IMR-90 (cell line): ENCODE results near the gene BCAS4. TPM values are rescaled to one million over a fixed set of nuclear protein-coding genes. Genes with fewer than 3 reads are reported as not detected.

Experiments used
- ATAC-seq: fragments of 200-7000 bp; cut with Tn5 transposase; 2 replicates; pipeline ENCODE4 v1.9.1; 2020; ENCODE audit warnings: low read depth, mild to moderate bottlenecking, moderate library complexity
- BruUV-seq: library from RNA; stranded (reverse); fragments of 400-500 nt; replicated peaks from 2 replicates; lab custom pipeline; 2021; lab: Mats Ljungman, UMichigan
- CTCF ChIA-PET: fragments of 300-600 bp; formaldehyde crosslinking; extraction: SDS; loops from one replicate; lab custom pipeline; 2021; ENCODE audit warnings: antibody characterized with exemption; lab: Yijun Ruan, JAX
- POLR2A ChIA-PET: fragments of 300-600 bp; sonication (Branson Sonifier 250); formaldehyde crosslinking; loops from one replicate; lab custom pipeline; 2022; ENCODE audit warnings: antibody characterized with exemption; ENCODE audit not compliant: unreplicated experiment; lab: Charles Lee
- DNase-seq: peaks from one replicate; pipeline ENCODE4 v3.0.0; 2013
- H2AFZ ChIP-seq: replicated peaks from 2 replicates; pipeline ENCODE3; 2013; ENCODE audit warnings: low read length, mild to moderate bottlenecking; ENCODE audit not compliant: poor library complexity
- H2AK5ac ChIP-seq: 2 replicates; pipeline ENCODE4 v1.6.1; 2013; ENCODE audit warnings: low read depth, low read length, inconsistent platforms
- H2AK9ac ChIP-seq: replicated peaks from 2 replicates; pipeline ENCODE3; 2013; ENCODE audit warnings: mild to moderate bottlenecking, low read depth, low read length, moderate library complexity; ENCODE audit not compliant: poor library complexity
- H2BK120ac ChIP-seq: 2 replicates; pipeline ENCODE4 v1.6.1; 2013; ENCODE audit warnings: low read depth, low read length, inconsistent platforms
- H2BK15ac ChIP-seq: 3 replicates; pipeline ENCODE4 v1.6.1; 2013; ENCODE audit warnings: low read depth, low read length, inconsistent platforms
- H2BK20ac ChIP-seq: 2 replicates; pipeline ENCODE4 v1.6.1; 2013; ENCODE audit warnings: low read depth, mild to moderate bottlenecking, inconsistent platforms, low read length, moderate library complexity
- H2BK5ac ChIP-seq: 2 replicates; pipeline ENCODE4 v1.6.1; 2013; ENCODE audit warnings: mild to moderate bottlenecking, low read depth, low read length, inconsistent platforms; ENCODE audit not compliant: poor library complexity, severe bottlenecking
- H3K14ac ChIP-seq: replicated peaks from 2 replicates; pipeline ENCODE4 v1.6.1; 2013; ENCODE audit warnings: low read depth, low read length, inconsistent platforms
- H3K18ac ChIP-seq: 2 replicates; pipeline ENCODE4 v1.6.1; 2013; ENCODE audit warnings: low read depth, low read length, control low read depth
- H3K23ac ChIP-seq: 2 replicates; pipeline ENCODE4 v1.6.1; 2013; ENCODE audit warnings: low read depth, low read length, inconsistent platforms
- H3K27ac ChIP-seq: 2 replicates; pipeline ENCODE4 v1.5.1; 2013; ENCODE audit warnings: mild to moderate bottlenecking, control low read depth, low read length; ENCODE audit not compliant: insufficient read depth
- H3K27me3 ChIP-seq: 2 replicates; pipeline ENCODE4 v1.6.1; 2013; ENCODE audit warnings: low read length; ENCODE audit not compliant: control insufficient read depth, insufficient read depth
- H3K36me3 ChIP-seq: 2 replicates; pipeline ENCODE4 v1.6.1; 2013; ENCODE audit warnings: low read length, mixed read lengths; ENCODE audit not compliant: control insufficient read depth, insufficient read depth
- H3K4ac ChIP-seq: 2 replicates; pipeline ENCODE4 v1.6.1; 2013; ENCODE audit warnings: low read depth, low read length, inconsistent platforms
- H3K4me1 ChIP-seq: 2 replicates; pipeline ENCODE4 v1.6.1; 2013; ENCODE audit warnings: low read length, mixed read lengths; ENCODE audit not compliant: control insufficient read depth, insufficient read depth
- H3K4me2 ChIP-seq: 2 replicates; pipeline ENCODE4 v1.6.1; 2013; ENCODE audit warnings: low read depth, mild to moderate bottlenecking, control low read depth, low read length, moderate library complexity
- H3K4me3 ChIP-seq: 2 replicates; pipeline ENCODE4 v1.5.1; 2013; ENCODE audit warnings: low read depth, mild to moderate bottlenecking, control low read depth, low read length, moderate library complexity; ENCODE audit not compliant: insufficient read depth
- H3K56ac ChIP-seq: 2 replicates; pipeline ENCODE4 v1.6.1; 2013; ENCODE audit warnings: low read length, inconsistent platforms; ENCODE audit not compliant: insufficient read depth; ENCODE audit errors: extremely low read depth
- H3K79me1 ChIP-seq, 2 experiments: 2 replicates each; pipeline ENCODE4 v1.6.1; 2013; ENCODE audit warnings: low read length in 2 of 2, inconsistent platforms in 1 of 2, low read depth in 1 of 2
- H3K9ac ChIP-seq: 2 replicates; pipeline ENCODE4 v1.6.1; 2013; ENCODE audit warnings: low read depth, low read length, control low read depth
- H3K9me1 ChIP-seq: 2 replicates; pipeline ENCODE4 v1.6.1; 2013; ENCODE audit warnings: low read length, inconsistent platforms; ENCODE audit not compliant: insufficient read depth
- H3K9me3 ChIP-seq: 2 replicates; pipeline ENCODE4 v1.6.1; 2013; ENCODE audit warnings: low read length; ENCODE audit not compliant: control insufficient read depth, insufficient read depth
- H4K20me1 ChIP-seq: 2 replicates; pipeline ENCODE4 v1.6.1; 2013; ENCODE audit warnings: low read length, inconsistent platforms; ENCODE audit not compliant: insufficient read depth
- H4K5ac ChIP-seq: 2 replicates; pipeline ENCODE4 v1.6.1; 2013; ENCODE audit warnings: mild to moderate bottlenecking, low read depth, low read length, control low read depth
- H4K8ac ChIP-seq, 2 experiments: 2 replicates each; pipeline ENCODE4 v1.6.1; 2013; ENCODE audit warnings: low read depth in 2 of 2, low read length in 2 of 2, control low read depth in 1 of 2, inconsistent platforms in 1 of 2
- H4K91ac ChIP-seq: 2 replicates; pipeline ENCODE4 v1.6.1; 2013; ENCODE audit warnings: low read depth, low read length, inconsistent platforms; ENCODE audit not compliant: insufficient read depth
- BHLHE40 ChIP-seq: fragments of 150-350 bp; IDR thresholded peaks from 2 replicates; pipeline ENCODE4 v1.6.1; 2016; ENCODE audit warnings: mild to moderate bottlenecking, low read depth, low read length
- CEBPB ChIP-seq: IDR thresholded peaks from 2 replicates; pipeline ENCODE4 v1.6.1; 2012; ENCODE audit warnings: low read depth, low read length, improper control_type of control experiment
- CHD1 ChIP-seq: IDR thresholded peaks from 2 replicates; pipeline ENCODE4 v1.6.1; 2012; ENCODE audit warnings: low read depth, low read length, improper control_type of control experiment
- CTCF ChIP-seq: conservative IDR thresholded peaks from 2 replicates; pipeline ENCODE4 v1.5.1; 2012; ENCODE audit warnings: mild to moderate bottlenecking, low read depth, low read length, improper control_type of control experiment
- ELK1 ChIP-seq: fragments of 150-350 bp; IDR thresholded peaks from 2 replicates; pipeline ENCODE4 v1.6.1; 2016; ENCODE audit warnings: low read depth, mild to moderate bottlenecking, low read length, moderate library complexity, borderline replicate concordance
- FOS ChIP-seq: fragments of 150-350 bp; IDR thresholded peaks from 2 replicates; pipeline ENCODE4 v1.6.1; 2016; ENCODE audit warnings: low read depth, low read length
- MAFK ChIP-seq: IDR thresholded peaks from 2 replicates; pipeline ENCODE4 v1.6.1; 2012; ENCODE audit warnings: low read depth, low read length, improper control_type of control experiment
- MAZ ChIP-seq: IDR thresholded peaks from 2 replicates; pipeline ENCODE4 v1.6.1; 2012; ENCODE audit warnings: low read depth, mild to moderate bottlenecking, low read length, improper control_type of control experiment, moderate library complexity, borderline replicate concordance
- MXI1 ChIP-seq: IDR thresholded peaks from 2 replicates; pipeline ENCODE4 v1.6.1; 2012; ENCODE audit warnings: low read depth, mild to moderate bottlenecking, low read length, moderate library complexity, borderline replicate concordance
- NFE2L2 ChIP-seq: fragments of 150-350 bp; IDR thresholded peaks from 2 replicates; pipeline ENCODE4 v1.6.1; 2016; ENCODE audit warnings: low read depth, mild to moderate bottlenecking, low read length
- POLR2A ChIP-seq: IDR thresholded peaks from 2 replicates; pipeline ENCODE4 v1.6.1; 2012; ENCODE audit warnings: mild to moderate bottlenecking, low read depth, low read length
- RAD21 ChIP-seq: IDR thresholded peaks from 2 replicates; pipeline ENCODE4 v1.6.1; 2012; ENCODE audit warnings: low read length, improper control_type of control experiment
- RCOR1 ChIP-seq: IDR thresholded peaks from 2 replicates; pipeline ENCODE4 v1.6.1; 2012; ENCODE audit warnings: mild to moderate bottlenecking, low read length, improper control_type of control experiment; ENCODE audit not compliant: insufficient replicate concordance
- RFX5 ChIP-seq: IDR thresholded peaks from 2 replicates; pipeline ENCODE4 v1.8.0; 2012; ENCODE audit warnings: low read depth, mild to moderate bottlenecking, low read length, moderate library complexity
- SMC3 ChIP-seq: fragments of 150-350 bp; IDR thresholded peaks from 2 replicates; pipeline ENCODE4 v1.6.1; 2016; ENCODE audit warnings: low read depth, mild to moderate bottlenecking, antibody characterized with exemption, low read length, moderate library complexity
- WGBS, 2 experiments: methylation state at CpG; one replicate each; pipeline versions ENCODE4 v1.1.5 to v1.1.7; 2013; ENCODE audit warnings: missing lambda C conversion rate in 2 of 2; ENCODE audit not compliant: insufficient read length in 1 of 2; ENCODE audit errors: extremely low coverage in 2 of 2; 5-methylcytosine and 5-hydroxymethylcytosine counted together
- dilution Hi-C: fragments of 300-500 bp; cut with HindIII; formaldehyde crosslinking; loops from one replicate; pipeline ENCODE4 v1.14.3; 2018; ENCODE audit warnings: low sequenced_read_pairs; ENCODE audit not compliant: unreplicated experiment
- in situ Hi-C: fragments of 300-500 bp; cut with MboI; formaldehyde crosslinking; loops from 3 replicates; pipeline ENCODE4 v1.14.3; 2019; ENCODE audit warnings: low sequenced_read_pairs, inconsistent platforms, mixed read lengths
- intact Hi-C: fragments of 100-400 bp; cut with micrococcal nuclease; formaldehyde crosslinking; loops from 2 replicates; pipeline ENCODE4 v1.10.0; 2022
- polyA plus RNA-seq, 3 experiments: library from polyadenylated mRNA; depleted of rRNA; stranded (reverse); fragments of >200 nt; gene quantifications; 2 replicates each; pipeline ENCODE4 v1.2.3, GENCODE V29; 2012; ENCODE audit warnings: low replicate concordance in 1 of 3
- total RNA-seq: library from RNA; depleted of rRNA; stranded (reverse); fragments of >200 nt; gene quantifications from 2 replicates; pipeline ENCODE4 v1.2.3, GENCODE V29; 2012
- TF ChIP-seq, protein P1 (sequence below): fragments of 150-350 bp; IDR thresholded peaks from 2 replicates; pipeline ENCODE4 v1.6.1; 2017; ENCODE audit warnings: mild to moderate bottlenecking, antibody characterized with exemption, low read length, low read depth

Gene BCAS4
- total and polyA plus RNA-seq, 2 of the 4 experiments (the other 2 are of a cell fraction): 42.7 to 47.5 TPM

DNA sequence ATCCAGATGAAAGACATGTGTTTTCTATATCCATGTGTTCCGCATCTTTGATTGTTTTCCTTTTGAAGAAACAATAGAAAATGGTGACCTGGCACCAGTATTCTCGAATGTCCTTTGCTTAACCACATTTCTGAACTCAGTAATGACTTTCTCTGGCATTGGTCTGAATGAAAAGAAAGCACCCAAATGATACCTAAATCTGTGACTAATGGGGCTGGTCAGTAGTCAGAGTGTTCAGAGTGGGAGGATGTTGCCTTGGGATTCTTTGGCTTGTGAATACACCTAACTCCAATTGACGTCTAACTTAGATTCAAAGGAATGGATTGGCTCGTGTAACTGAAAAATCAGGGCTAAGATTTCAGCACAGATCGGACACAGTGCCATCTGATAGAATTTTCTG is 36.4 kb upstream of the BCAS4 start:
- Histone ChIP-seq H3K4me2 (no peak overlapping the region), H3K9ac (no peak overlapping the region), H3K9me3 (no peaks in the 10 kb centered on the region), H3K23ac (no peak overlapping the region), H2AK9ac (no peak overlapping the region), H3K14ac (no peak overlapping the region), H2BK5ac (no peak overlapping the region), H2BK120ac (no peak overlapping the region), H2AFZ (no peak overlapping the region), H2BK15ac (no peak overlapping the region), H3K27ac (no peak overlapping the region), H2BK20ac (no peak overlapping the region), H4K20me1 (no peaks in the 10 kb centered on the region), H3K4me1 (peaks cover 11% of the 10 kb centered on the region), H4K5ac (no peak overlapping the region), H4K8ac (no peak overlapping the region), H3K56ac (no peak overlapping the region), H3K4me3 (no peak overlapping the region), H3K36me3 (no peaks in the 10 kb centered on the region), H3K18ac (no peak overlapping the region), H2AK5ac (no peak overlapping the region), H4K91ac (no peak overlapping the region), H3K4ac (no peak overlapping the region), H3K79me1 (no peaks in the 10 kb centered on the region), H3K9me1 (peaks cover 5% of the 10 kb centered on the region; the same call in 1 of the 2 replicates), H3K27me3 (peaks cover 2% of the 10 kb centered on the region; the same call in 1 of the 2 replicates)
- BruUV-seq: no TSS peak
- no CpG with 5 or more reads among the region's 5 CpGs for WGBS, 2 experiments
- no peak for TF ChIP-seq MXI1
- no peak for TF ChIP-seq CEBPB
- TF ChIP-seq POLR2A: no peak
- no peak for TF ChIP-seq FOS
- TF ChIP-seq RFX5: no peak
- no peak for TF ChIP-seq MAZ
- TF ChIP-seq BHLHE40: no peak
- no peak for TF ChIP-seq RAD21
- TF ChIP-seq RCOR1: no peak
- TF ChIP-seq CTCF: no peak
- TF ChIP-seq MAFK: no peak
- no peak for TF ChIP-seq SMC3
- TF ChIP-seq, protein P1, sequence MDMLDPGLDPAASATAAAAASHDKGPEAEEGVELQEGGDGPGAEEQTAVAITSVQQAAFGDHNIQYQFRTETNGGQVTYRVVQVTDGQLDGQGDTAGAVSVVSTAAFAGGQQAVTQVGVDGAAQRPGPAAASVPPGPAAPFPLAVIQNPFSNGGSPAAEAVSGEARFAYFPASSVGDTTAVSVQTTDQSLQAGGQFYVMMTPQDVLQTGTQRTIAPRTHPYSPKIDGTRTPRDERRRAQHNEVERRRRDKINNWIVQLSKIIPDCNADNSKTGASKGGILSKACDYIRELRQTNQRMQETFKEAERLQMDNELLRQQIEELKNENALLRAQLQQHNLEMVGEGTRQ: no peak
- no peak for TF ChIP-seq CHD1
- TF ChIP-seq ELK1: no peak
- TF ChIP-seq NFE2L2: no peak
- no peak for ATAC-seq
- DNase-seq: peak; percentile 24
- dilution Hi-C loops: no loop called here
- CTCF ChIA-PET: no interaction called here
- in situ Hi-C loops: no loop called here
- intact Hi-C loops: no loop called here
- POLR2A ChIA-PET: no interaction called here
